Tibial artery (tissue), 4 donors: ENCODE results near the gene NTNG2.

ENCODE experiments used
- DNase-seq, 2 donors: peaks; one replicate each; pipeline ENCODE4 v3.0.0-alpha.2; 2019
- H3K27ac ChIP-seq, 2 donors: fragments of 200-600 bp; sonication (generic) in 1 of 2; 1 replicate in 1 of 2; 2 replicates in 1 of 2; pipeline ENCODE4 v1.5.1; 2018 to 2019; ENCODE audit warnings: mild to moderate bottlenecking in 1 of 2
- H3K27me3 ChIP-seq, 2 donors: fragments of 200-600 bp; sonication (generic) in 1 of 2; one replicate each; pipeline versions ENCODE4 v1.5.1 to v1.6.0; 2016 to 2019
- H3K36me3 ChIP-seq, 3 donors: fragments of 200-600 bp; sonication (generic) in 2 of 3; one replicate each; pipeline ENCODE4 v1.5.1; 2016 to 2019; ENCODE audit warnings: mild to moderate bottlenecking in 2 of 3
- H3K4me1 ChIP-seq, 4 donors: fragments of 200-600 bp; sonication (generic) in 2 of 4; 1 replicate in 3 of 4; 2 replicates in 1 of 4; pipeline ENCODE4 v1.5.1; 2016 to 2019
- H3K4me3 ChIP-seq, 2 donors: fragments of 200-600 bp; sonication (generic) in 1 of 2; 1 replicate in 1 of 2; 2 replicates in 1 of 2; pipeline ENCODE4 v1.5.1; 2018 to 2019; ENCODE audit warnings: mild to moderate bottlenecking in 2 of 2
- H3K9me3 ChIP-seq, 3 donors: fragments of 200-600 bp; sonication (generic) in 1 of 3; one replicate each; pipeline ENCODE4 v1.5.1; 2016 to 2019
- CTCF ChIP-seq, 2 experiments: fragments of 200-600 bp in 1 of 2; fragments of 450-650 bp in 1 of 2; IDR thresholded peaks; one replicate each; pipeline ENCODE4 v1.5.1; 2017 to 2019; ENCODE audit warnings: antibody characterized with exemption in 2 of 2, mild to moderate bottlenecking in 1 of 2, moderate library complexity in 1 of 2
- intact Hi-C: fragments of 100-400 bp; cut with DNase I; formaldehyde crosslinking; loops from one replicate; pipeline ENCODE4 v1.15.0; 2023; ENCODE audit warnings: low total_unique reads

Gene NTNG2

GRCh38 chr9:132167192-132167591 is 5.3 kb downstream of the NTNG2 start:
- Histone ChIP-seq H3K27ac (no peak overlapping the region), H3K9me3 (no peaks in the 10 kb centered on the region), H3K4me1 (peaks cover 0 to 34% (median 26%) of the 10 kb centered on the region in 4 donors), H3K4me3 (no peak overlapping the region), H3K27me3 (peaks cover 0 to 97% of the 10 kb centered on the region in 2 donors), H3K36me3 (no peaks in the 10 kb centered on the region)
- TF ChIP-seq CTCF (IDR thresholded peaks at IDR 0.05) = no peak
- DNase-seq = no peak
- intact Hi-C loops = no loop called here

DNA sequence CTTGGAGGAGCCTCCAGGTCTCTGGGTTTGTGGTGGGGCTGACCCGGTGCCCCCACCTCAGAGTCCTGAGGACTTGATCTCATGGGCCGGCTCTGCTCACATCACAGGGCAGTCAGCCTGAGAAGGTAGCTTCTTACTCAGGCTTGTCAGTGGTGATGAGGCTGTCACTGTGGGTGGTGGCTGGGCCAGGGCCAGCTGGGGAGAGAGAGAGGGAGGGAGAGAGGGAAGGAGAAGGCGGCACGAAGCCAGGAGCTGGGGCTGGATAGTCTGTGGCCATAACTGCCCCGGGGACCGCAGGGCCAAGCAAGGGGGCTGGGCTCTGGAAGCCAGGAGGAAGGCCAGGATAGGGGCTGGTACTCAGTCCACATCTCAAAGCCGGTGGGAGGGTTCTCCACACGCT is 6.5 kb downstream of the NTNG2 start:
- no peak overlapping the region for H3K4me3 ChIP-seq
- peaks cover 0 to 90% of the 10 kb centered on the region in 2 donors for H3K27me3 ChIP-seq
- H3K36me3 ChIP-seq = no peaks in the 10 kb centered on the region
- no peak for DNase-seq
- H3K27ac ChIP-seq = no peak overlapping the region
- H3K9me3 ChIP-seq = no peaks in the 10 kb centered on the region
- TF ChIP-seq CTCF (IDR thresholded peaks at IDR 0.05) = no peak
- H3K4me1 ChIP-seq = peaks cover 0 to 22% (median 14%) of the 10 kb centered on the region in 4 donors
- intact Hi-C loops = no loop called here

DNA sequence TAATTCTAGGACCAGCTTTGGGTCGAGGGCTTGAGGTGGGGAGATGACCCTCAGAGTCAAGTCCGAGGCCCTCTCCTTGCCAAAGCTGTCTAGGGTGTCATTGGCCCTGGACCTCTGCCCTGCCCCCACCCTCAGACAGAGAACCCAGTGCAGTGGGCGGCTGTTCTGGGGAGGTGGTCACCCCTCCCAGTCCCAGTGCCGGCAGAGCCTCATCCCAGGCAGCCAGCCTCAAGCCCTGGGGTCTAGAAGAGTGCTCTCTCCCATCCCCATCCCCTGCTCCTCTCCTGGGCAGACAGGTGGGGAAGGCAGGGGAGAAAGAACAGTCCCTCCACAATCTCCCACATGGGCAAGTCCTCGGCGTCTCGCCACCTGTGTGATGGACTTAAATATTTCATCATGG is 7.0 kb downstream of the NTNG2 start:
- H3K4me3 ChIP-seq = no peak overlapping the region
- intact Hi-C loops = no loop called here
- no peaks in the 10 kb centered on the region for H3K36me3 ChIP-seq
- no peak for DNase-seq
- peaks cover 0 to 87% of the 10 kb centered on the region in 2 donors for H3K27me3 ChIP-seq
- no peak for TF ChIP-seq CTCF (IDR thresholded peaks at IDR 0.05)
- H3K27ac ChIP-seq = no peak overlapping the region
- no peaks in the 10 kb centered on the region for H3K9me3 ChIP-seq
- H3K4me1 ChIP-seq = peaks cover 0 to 17% (median 9%) of the 10 kb centered on the region in 4 donors

- intact Hi-C loops = loop anchor here (5.0 kb wide), 1 partner anchor 67 kb away; no protein-coding TSS in a partner anchor
- no peak for DNase-seq
- H3K27me3 ChIP-seq = peaks cover 0 to 84% of the 10 kb centered on the region in 2 donors
- no peaks in the 10 kb centered on the region for H3K36me3 ChIP-seq
- H3K4me3 ChIP-seq = no peak overlapping the region
- H3K27ac ChIP-seq = no peak overlapping the region
- TF ChIP-seq CTCF (IDR thresholded peaks at IDR 0.05) = peak; percentile 47 to 58
- H3K4me1 ChIP-seq = peaks cover 0 to 7% (median under 1%) of the 10 kb centered on the region in 4 donors
- no peaks in the 10 kb centered on the region for H3K9me3 ChIP-seq
Observed at GRCh38 chr9:132169672-132170392, 8.0 kb downstream of the NTNG2 start.

GRCh38 chr9:132171702-132172101 is 9.8 kb downstream of the NTNG2 start:
- Histone ChIP-seq H3K27me3 (peaks cover 0 to 74% of the 10 kb centered on the region in 2 donors), H3K4me3 (no peak overlapping the region), H3K36me3 (no peaks in the 10 kb centered on the region), H3K27ac (no peak overlapping the region), H3K4me1 (no peaks in the 10 kb centered on the region), H3K9me3 (no peaks in the 10 kb centered on the region)
- TF ChIP-seq CTCF (IDR thresholded peaks at IDR 0.05) = no peak
- no peak for DNase-seq
- intact Hi-C loops = loop anchor here (5.0 kb wide), 1 partner anchor 66 kb away; no protein-coding TSS in a partner anchor
